CD4-positive, alpha-beta T cell treated with Interleukin-4 for 1 hour (primary cell): ENCODE results near the gene INO80.
"Not testable (repeated sequence)": the region's sequence is repeated elsewhere in the genome, so short reads cannot be mapped to it uniquely, and the experiment has no call there.

Experiments
- DNase-seq, 2 donors: peaks; one replicate each; pipeline ENCODE4 v3.0.0-alpha.2; 2020 to 2022

Gene INO80

DNA sequence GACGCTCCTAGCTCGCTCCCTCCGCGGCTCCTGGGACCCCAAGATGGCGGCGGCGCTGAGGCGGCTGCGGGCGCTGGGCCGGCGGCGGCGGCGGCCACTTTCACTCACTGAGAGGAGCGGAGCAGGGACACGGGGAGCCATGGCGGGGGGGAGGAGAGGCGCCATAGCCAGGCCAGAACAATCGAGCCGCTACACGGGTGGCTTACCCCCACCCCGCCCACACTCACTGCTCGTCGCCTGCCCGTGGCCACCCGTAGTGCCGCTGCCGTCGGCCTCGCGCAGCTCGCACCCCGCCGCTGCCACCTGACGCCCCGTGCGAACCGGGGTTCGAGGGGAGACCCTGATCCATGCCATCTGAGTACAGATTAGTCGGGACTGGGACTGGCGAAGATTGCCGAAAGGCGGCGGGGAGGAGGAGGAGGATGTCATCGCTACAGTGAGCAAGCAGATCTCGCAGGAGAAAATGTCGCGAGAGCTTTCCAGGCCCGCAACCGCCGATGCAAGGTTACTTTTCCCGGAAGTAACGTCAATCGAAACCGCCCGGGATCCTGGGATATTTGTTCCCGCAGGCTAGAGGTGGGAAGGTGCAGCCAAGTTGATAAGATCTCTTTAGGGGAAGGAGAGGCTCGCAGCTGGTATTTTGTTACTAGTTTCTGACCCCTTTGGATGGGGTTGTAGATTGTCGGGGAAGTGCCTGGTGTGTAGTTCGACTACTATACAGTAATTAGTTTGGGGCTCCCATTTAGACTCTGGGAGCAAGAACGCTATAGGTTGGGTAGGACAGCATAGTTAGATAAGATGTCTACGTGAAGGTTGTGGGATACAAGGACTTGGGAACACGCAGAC lies at the start of gene INO80:
Gene INO80, minus strand, starts transcription at position 165 of the 846 bp plus-strand sequence. CDS start 19,970 bp downstream, outside the sequence.
- peak; percentile 96 to 97 for DNase-seq

- DNase-seq, result no peak
Observed at GRCh38 chr15:41161736-41162135, 45.7 kb upstream of the INO80 start.

DNA sequence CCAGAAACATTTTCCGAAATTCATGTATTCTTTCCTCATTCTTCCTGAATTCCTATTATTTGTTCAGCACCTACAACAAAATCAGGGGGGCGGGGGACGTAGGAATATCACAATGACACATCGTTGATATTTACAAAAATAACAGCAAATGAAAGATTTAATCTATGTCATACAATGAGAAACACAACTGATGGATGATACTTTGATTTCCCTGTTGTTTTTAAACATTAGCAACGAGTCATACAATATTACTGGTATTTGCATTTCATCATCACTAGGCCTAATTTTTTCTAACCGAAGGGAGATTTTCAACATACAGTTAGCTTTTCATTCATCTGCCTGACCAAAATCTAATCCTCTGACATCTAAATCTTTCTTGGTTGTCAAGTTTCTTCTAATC lies 45.3 kb upstream of the INO80 start:
- no peak for DNase-seq

DNA sequence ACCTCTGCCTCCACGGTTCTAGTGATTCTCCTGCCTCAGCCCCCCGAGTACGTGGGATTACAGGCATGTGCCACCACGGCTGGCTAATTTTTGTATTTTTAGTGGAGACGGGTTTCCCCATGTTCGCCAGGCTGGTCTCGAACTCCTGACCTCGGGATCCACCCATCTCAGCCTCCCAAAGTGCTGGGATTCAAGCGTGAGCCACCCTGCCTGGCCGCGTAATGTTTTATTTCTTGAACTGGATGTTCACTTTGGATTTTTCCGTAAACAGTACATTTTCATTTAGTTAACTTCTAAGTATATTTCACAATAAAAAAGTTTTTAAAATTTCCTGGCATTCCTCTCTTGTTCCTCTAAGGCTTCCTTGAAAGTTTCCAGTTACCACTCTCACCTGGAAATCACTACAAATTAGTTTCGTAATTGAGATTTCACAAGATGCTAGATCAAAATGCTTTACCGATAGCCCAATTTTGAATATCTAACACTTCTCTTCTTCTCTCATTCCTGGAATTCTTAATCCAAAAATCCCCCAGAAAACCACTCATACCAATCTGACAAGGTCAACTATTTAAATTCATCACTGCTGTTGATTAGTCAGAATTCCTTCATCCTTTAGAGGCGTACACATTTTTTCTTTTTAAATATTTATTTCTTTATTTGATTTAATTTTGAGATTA lies 44.7 kb upstream of the INO80 start:
- DNase-seq, result no peak

DNA sequence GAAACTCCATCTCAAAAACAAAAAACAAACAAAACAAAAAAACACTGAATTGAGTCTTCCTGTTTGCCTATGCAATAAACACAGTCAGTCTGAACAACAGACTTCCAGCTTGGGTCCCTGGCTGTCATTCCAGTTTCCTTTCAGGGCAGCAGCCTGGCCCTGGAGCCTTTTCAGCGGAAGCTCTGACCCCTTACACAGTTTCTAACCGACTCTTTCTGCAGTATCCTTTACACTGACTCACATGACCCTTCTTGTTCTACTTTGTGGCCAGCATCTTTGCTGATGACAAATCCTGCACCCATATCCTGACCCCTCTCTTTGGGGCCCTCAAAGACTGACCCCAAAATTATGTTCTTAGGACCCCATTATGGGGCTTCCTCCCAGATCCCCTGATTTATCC lies 38.3 kb upstream of the INO80 start:
- DNase-seq, result no peak

DNA sequence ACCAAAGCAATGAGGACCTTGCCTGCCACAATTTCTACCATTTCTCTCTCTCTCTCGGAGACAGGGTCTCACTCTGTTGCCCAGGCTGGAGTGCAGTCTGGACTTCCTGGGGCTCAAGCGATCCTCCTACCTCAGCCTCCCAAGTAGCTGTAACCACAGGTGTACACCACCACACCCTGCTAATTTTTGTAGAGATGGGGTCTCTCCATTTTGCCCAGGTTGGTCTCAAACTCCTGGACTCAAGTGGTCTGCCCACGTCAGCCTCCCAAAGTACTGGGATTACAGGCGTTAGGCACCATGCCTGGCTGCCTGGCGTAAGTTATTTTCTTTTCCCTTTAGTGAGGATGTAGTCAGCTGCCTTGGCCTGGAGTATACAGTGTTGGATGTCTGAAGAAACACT lies 37.7 kb upstream of the INO80 start:
- no peak for DNase-seq

GRCh38 chr15:41151451-41152005 lies 35.4 kb upstream of the INO80 start:
- DNase-seq, result no peak

DNA sequence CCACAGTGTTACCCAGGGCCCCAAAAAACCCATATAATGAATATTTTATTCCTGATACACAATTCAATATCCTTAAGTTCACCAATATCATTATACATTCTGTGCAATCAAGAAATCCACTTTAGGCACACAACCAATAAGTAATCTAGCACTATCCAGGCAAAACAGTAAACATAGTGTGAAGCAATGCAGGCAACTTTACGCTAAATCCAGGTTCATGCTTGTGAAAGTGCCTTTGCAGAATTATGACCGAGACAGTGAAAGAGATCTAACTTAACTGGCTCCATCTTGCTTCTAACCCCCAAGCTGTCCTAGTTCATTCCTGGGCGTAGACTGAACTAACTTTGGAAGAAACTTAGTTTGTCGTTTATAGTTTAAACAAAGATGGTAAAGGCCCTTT lies 34.2 kb upstream of the INO80 start:
- DNase-seq, result no peak

DNA sequence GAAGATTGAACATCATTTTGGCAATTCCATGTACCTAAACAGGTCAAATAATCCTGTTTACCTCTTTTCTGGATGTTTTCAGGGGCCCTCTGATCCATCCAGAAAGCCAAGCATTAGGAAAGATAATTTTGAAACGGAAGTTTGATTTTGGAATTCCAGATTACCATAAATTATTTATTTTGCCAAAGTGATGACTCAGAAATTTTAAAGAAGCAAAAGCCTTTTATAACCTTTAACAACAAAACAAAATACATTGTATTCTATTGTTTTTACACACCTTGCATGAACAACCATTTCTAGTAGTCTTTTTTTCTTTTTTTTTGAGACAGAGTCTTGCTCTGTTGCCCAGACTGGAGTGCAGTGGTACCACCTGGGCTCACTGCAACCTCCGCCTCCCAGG lies 32.0 kb upstream of the INO80 start:
- DNase-seq, result no peak

DNA sequence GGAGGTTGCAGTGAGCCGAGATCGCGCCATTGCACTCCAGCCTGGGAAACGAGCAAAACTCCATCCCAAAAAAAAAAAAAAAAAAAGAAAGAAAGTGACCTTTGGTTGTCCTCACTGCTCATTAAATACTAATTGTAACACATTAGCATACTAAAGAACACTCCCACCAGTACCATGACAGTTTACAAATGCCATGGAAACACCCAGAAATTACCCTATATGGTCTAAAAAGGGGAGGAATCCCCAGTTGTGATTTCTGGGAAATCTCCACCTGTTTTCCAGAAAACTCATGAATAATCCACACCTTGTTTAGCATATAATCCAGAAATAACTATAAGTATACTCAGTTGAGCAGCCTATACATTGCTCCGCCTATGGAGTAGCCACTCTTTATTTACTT lies 23.5 kb upstream of the INO80 start:
- no peak for DNase-seq

DNA sequence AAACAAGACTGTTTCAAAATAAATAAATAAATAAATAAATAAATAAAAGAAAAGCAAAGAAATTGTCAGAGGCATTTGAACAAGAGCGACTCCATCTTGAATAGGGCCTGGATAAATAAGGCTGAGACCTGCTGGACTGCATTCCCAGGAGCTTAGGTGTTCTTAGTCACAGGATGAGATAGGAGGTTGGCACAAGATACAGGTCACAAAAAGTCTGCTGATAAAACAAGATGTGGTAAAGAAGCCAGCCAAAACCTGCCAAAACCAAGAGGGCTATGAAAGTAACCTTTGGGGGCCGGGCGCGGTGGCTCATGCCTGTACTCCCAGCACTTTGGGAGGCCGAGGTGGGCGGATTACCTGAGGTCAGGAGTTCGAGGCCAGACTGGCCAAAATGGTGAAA lies 23.0 kb upstream of the INO80 start:
- DNase-seq, result not testable (repeated sequence)

DNA sequence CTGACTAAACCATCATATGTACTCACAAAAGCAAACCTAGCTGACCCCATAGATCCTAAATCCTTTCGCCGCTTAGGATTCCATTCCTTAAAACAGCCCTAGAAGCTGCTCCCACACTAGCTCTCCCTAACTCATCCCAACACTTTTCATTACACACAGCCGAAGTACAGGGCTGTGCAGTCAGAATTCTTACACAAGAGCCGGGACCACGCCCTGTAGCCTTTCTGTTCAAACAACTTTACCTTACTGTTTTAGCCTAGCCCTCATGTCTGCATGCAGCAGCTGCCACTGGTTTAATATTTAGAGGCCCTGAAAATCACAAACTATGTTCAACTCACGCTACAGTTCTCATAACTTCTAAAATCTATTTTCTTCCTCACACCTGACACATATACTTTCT lies 19.5 kb upstream of the INO80 start:
- not testable (repeated sequence) for DNase-seq

DNA sequence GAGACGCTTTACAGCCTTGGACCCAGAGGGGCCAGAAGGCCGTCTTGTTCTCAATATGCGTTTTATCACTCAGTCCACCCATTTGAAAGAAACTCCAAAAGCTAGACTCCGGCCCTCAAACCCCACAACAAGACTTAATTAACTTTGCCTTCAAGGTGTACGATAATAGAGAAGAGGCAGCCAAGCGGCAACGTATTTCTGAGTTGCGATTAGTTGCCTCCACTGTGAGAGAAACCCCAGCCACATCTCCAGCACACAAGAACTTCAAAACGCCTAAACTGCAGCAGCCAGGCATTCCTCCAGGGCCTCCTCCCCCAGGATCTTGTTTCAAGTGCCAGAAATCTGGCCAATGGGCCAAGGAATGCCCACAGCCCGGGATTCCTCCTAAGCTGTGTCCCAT lies 17.4 kb upstream of the INO80 start:
- no peak for DNase-seq

DNA sequence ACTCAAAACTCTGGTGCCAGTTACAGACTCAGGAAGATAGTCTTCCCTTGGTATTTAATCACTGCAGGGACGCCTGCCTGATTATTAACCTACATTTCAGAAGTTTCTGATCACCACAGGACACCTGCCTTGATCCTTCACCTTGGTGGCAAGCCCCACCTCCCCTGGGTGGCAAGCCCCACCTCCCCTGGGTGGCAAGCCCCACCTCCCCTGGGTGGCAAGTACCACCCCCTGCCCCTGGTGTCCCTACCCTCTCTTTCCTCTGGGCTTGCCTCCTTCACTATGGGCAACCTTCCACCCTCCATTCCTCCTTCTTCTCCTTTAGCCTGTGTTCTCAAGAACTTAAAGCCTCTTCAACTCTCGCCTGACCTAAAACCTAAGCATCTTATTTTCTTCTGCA lies 16.0 kb upstream of the INO80 start:
- not testable (repeated sequence) for DNase-seq

DNA sequence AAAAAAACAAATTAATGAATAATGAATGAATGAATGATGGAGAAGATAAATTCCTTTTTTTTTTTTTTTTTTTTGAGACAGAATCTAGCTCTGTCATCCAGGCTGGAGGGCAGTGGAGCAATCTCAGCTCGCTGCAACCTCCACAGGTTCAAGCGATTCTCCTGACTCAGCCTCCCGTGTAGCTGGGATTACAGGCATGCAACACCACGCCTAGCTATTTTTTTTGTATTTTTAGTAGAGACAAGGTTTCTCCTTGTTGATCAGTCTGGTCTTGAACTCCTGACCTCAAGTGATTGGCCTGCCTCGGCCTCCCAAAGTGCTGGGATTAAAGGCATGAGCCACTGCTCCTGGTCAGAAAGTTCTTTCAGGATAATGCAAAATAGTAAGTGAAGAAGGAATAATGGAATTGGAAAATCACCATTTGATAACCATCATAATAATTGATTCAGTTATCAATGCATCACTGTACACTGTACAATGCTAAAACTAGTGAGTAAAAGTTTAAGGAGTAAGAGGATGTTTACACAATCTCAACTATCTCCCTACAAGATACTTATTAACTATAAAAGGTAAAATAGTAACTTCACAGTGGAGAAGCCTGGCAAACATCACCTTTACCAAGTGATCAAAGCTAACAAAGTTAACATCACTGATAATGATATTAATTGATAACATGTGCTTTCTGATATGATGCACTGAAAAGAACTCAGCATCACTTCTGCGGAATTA lies 12.3 kb upstream of the INO80 start:
- DNase-seq, result no peak

DNA sequence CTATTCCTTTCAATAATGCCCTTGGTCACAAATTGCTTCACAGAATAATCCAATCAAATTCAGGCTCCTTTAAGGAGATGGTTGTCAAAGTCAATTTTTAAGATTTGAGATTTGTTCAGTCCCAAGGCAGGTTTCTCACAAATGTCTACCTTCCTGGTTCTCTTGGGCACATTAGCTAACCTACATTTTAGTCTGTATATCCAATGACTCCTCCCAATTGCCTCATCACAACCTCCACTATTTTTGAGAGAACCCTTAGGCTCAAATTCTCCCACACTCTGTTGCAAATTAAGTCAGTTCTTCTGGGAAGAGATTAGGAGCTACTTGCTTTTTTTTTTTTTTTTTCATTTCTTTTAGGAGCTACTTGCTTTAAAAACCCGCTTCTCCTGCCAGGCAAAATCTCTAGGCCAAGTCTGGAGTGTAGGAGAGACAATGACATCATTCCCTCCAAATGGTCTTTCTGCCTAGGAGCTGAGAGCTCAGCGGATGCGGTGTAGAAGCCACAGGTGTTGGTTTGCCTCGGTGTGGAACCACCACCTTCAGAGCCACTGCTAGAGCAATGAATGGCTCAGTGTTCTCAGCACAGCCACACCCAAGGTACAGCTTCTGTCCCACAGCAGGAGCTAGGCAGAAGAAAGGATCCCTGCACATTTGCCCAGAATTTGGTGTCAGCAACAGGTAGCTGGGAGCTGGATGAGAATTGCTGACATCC lies 10.0 kb upstream of the INO80 start:
- DNase-seq, result no peak

DNA sequence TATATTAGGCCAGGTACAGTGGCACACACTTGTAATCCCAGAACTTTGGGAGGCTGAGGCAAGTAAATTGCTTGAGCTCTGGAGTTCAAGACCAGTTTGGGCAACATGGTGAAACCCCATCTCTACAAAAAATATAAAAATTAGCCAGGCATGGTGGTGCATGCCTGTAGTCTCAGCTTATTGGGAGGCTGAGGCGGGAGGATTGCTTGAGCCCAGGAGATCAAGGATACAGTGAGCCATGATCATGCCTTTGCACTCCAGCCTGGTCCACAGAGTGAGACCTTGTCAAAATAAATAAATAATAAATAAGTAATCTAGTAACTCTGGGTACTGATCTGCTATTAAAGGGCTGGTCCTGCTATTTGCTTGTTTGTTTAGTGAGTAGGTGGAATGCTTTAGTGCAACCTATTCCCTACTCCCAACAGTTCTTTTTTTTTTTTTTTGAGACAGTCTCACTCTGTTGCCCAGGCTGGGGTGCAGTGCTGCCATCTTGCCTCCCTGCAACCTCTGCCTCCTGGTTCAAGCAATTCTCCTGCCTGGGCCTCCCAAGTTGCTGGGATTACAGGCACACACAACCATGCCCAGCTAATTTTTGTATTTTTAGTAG lies 9.1 kb upstream of the INO80 start:
- no peak for DNase-seq

- DNase-seq, result no peak
Observed at GRCh38 chr15:41124058-41124457, 8.0 kb upstream of the INO80 start.

- no peak for DNase-seq
Observed at GRCh38 chr15:41122849-41123248, 6.8 kb upstream of the INO80 start.

DNA sequence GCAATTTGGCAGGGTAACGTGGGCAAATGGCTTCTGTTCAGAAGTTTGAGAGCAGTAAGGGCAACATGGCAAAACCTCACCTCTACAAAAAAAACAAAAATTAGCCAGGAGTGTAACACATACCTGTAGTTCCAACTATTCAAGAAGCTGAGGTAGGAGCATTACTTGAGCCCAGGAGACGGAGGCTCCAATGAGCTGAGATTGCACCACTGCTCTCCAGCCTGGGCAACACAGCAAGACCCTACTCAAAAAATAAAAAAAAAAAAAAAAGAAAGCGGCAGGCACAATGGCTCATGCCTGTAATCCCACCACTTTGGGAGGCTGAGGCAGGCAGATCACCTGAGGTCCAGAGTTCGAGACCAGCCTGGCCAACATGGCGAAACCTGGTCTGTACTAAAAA lies 5.9 kb upstream of the INO80 start:
- no peak for DNase-seq

DNA sequence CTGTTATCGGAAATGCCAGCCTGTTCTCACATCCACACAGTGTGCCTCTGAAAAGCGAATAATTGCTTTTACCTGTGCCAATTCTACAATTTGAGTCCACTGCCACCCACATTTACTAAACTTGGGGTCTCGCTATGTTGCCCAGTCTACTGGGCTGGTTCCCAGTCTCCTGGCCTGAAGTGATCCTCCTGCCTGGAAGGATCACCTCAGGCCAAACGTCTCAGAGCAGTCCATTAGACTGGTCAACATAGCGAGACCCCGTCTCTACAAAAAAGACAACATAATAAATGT lies 827 bp upstream of the INO80 start:
- DNase-seq, result no peak

DNA sequence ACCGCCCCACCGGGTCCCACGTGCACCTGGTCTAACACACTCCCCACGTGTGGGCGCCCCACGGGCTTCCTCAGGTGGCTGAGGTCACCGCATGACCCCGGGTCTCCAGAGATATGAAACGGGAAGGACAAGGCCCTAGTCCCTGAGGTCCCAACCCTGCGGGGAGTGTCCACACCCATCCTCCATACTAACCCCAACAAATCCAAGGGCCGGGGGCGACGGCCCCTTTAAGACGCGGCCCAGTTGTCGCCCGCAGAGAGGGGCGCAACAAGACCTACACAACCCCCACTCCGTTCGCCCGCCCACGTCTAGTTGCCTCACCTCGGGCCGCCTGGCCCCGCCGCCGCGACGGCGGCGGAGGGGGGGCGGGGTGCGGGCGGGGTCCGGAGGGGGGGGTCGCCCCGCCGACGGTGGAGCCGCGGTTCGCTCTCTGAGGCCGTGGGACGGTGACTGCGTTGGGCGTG lies 396 bp downstream of the INO80 start:
- peak; percentile 80 to 83 for DNase-seq
